ENCODE measurements around the gene ZNF197. TPM values are rescaled to one million over a fixed set of nuclear protein-coding genes. Genes with fewer than 3 reads are reported as not detected.

The ZNF197 gene
- total RNA-seq, result 8.0 and 24.1 TPM in 2 replicates

GRCh38 chr3:44624749-44625480 is at the start of gene ZNF197:
Gene ZNF197, plus strand, starts transcription at chr3:44625036. Its CDS starts 4,119 bp downstream, at chr3:44629155.

GRCh38 chr3:44584646-44585501 is 40.0 kb upstream of the ZNF197 start, which contains the start of gene ZNF660:
Gene ZNF660, plus strand, starts transcription at chr3:44584964. Its CDS starts 9,230 bp downstream, at chr3:44594194.

GRCh38 chr3:44648564-44649229 is 23.9 kb downstream of the ZNF197 start, which contains the start of gene ZNF35:
Gene ZNF35, plus strand, starts transcription at chr3:44648732. Its CDS starts 2,336 bp downstream, at chr3:44651068.

Other genes with a start within 250 kb of the ZNF197 start
- gene ZNF445, start 147.4 kb upstream of the ZNF197 start, total RNA-seq, result 5.6 and 8.0 TPM in 2 replicates
- 5.0 and 7.1 TPM in 2 replicates for gene ZKSCAN7, start 69.8 kb upstream of the ZNF197 start, total RNA-seq
- 1.2 and 3.8 TPM in 2 replicates for gene ZNF660, start 40.1 kb upstream of the ZNF197 start, total RNA-seq
- gene ZNF35, start 23.7 kb downstream of the ZNF197 start, total RNA-seq, result 7.2 and 13.8 TPM in 2 replicates
- 4.5 and 6.5 TPM in 2 replicates for gene ZNF502, start 87.6 kb downstream of the ZNF197 start, total RNA-seq
- 4.7 and 11.4 TPM in 2 replicates for gene ZNF501, start 104.6 kb downstream of the ZNF197 start, total RNA-seq
- 16.4 and 27.5 TPM in 2 replicates for gene KIAA1143, start 136.6 kb downstream of the ZNF197 start, total RNA-seq
- 4.9 and 7.6 TPM in 2 replicates for gene KIF15, start 136.8 kb downstream of the ZNF197 start, total RNA-seq
- gene TMEM42, start 236.9 kb downstream of the ZNF197 start, total RNA-seq, result 23.3 and 42.2 TPM in 2 replicates
- gene TGM4, start 249.6 kb downstream of the ZNF197 start, total RNA-seq, result not detected in 2 replicates

Measured in epithelial cell of alveolus of lung (primary cell).